Ovary (tissue), 9 donors: ENCODE measurements around the gene NUDT8. TPM values are rescaled to one million over a fixed set of nuclear protein-coding genes. Genes with fewer than 3 reads are reported as not detected.
A peak's percentile ranks its signal among the peaks of the same experiment; 100 is the strongest.

Experiments used
- DNase-seq, 5 donors: peaks; one replicate each; pipeline ENCODE4 v3.0.0-alpha.2; 2019 to 2020
- H3K27ac ChIP-seq, 2 donors: fragments of 200-600 bp; one replicate each; pipeline versions ENCODE4 v1.5.1 to v1.8.0; 2019 to 2022
- H3K27me3 ChIP-seq: fragments of 200-600 bp; one replicate; pipeline ENCODE4 v1.8.0; 2022
- H3K36me3 ChIP-seq: fragments of 200-600 bp; sonication (generic); one replicate; pipeline ENCODE4 v1.5.1; 2019
- H3K4me1 ChIP-seq: one replicate; pipeline ENCODE4 v1.8.1; 2013; ENCODE audit warnings: mild to moderate bottlenecking, moderate library complexity; ENCODE audit not compliant: insufficient read depth
- H3K4me3 ChIP-seq: fragments of 200-600 bp; sonication (generic); one replicate; pipeline ENCODE4 v1.5.1; 2017
- H3K9me3 ChIP-seq, 2 donors: fragments of 200-600 bp in 1 of 2; sonication (generic) in 1 of 2; one replicate each; pipeline versions ENCODE4 v1.5.1 to v1.8.1; 2013 to 2019; ENCODE audit warnings: mild to moderate bottlenecking in 1 of 2, moderate library complexity in 1 of 2
- CTCF ChIP-seq, 3 donors: fragments of 450-650 bp in 2 of 3; fragments of 200-600 bp in 1 of 3; IDR thresholded peaks; one replicate each; pipeline versions ENCODE4 v1.5.1 to v1.8.0; 2016 to 2022; ENCODE audit warnings: antibody characterized with exemption in 3 of 3, mild to moderate bottlenecking in 1 of 3
- EP300 ChIP-seq: sonication (generic); formaldehyde crosslinking; IDR thresholded peaks from one replicate; pipeline ENCODE4 v1.6.1; 2017; ENCODE audit warnings: antibody characterized with exemption
- POLR2A ChIP-seq: fragments of 450-650 bp; IDR thresholded peaks from one replicate; pipeline ENCODE4 v1.6.1; 2017; ENCODE audit warnings: antibody characterized with exemption, mild to moderate bottlenecking, moderate library complexity
- WGBS, 3 donors: extraction: QIAGEN DNeasy Blood & Tissue Kit in 1 of 3; methylation state at CpG; one replicate each; pipeline versions ENCODE4 v1.1.5 to v1.1.7; 2013 to 2017; 5-methylcytosine and 5-hydroxymethylcytosine counted together
- intact Hi-C, 4 donors: fragments of 100-400 bp; cut with DNase I; formaldehyde crosslinking; loops; one replicate each; pipeline versions ENCODE4 v1.11.0 to v1.15.1; 2022 to 2023
- polyA plus RNA-seq, 2 donors: library from polyadenylated mRNA; stranded (reverse); fragments of 200-250 nt in 1 of 2; fragments of 350-450 nt in 1 of 2; fragmentation: Illumina TruSeq in 1 of 2; extraction: RNeasy Lipid Tissue Mini Kit (QIAGEN cat#74804) in 1 of 2; gene quantifications; one replicate each; pipeline ENCODE4 v1.2.3, GENCODE V29; 2013 to 2014
- total RNA-seq, 7 donors: library from RNA; depleted of rRNA in 2 of 7; stranded (reverse); fragments of >200 nt in 2 of 7; fragmentation: NEBNext Ultra II Directional in 3 of 7; extraction: Animal tissue kit (Norgen Biotek cat#: 25700) in 3 of 7; gene quantifications; one replicate each; pipeline versions ENCODE4 v1.1.0 to v1.2.4, GENCODE V29; 2016 to 2023
- donor health status: DM: no; HTN: no; CAD: no; lungs with moderate emphysema.
- donor health status: DM: no; HTN: no; CAD: no.
- donor health status: Bipolar disorder and iron deficiency.
- donor health status: DM: yes; HTN: yes; CAD: no.
- donor health status: DM: no; HTN: no; CAD: no.
- donor health status: DM: yes; HTN: yes; CAD: no.

Gene NUDT8
- total and polyA plus RNA-seq, 9 donors, result 5.0 to 10.5 (median 7.3) TPM; not detected in 1

- intact Hi-C loops, result no loop called here
- no peak for TF ChIP-seq CTCF (IDR thresholded peaks at IDR 0.05)
- TF ChIP-seq POLR2A, result no peak
- no peak for TF ChIP-seq EP300
- whole genome bisulfite sequencing, 3 donors, result 68 to 69% (median 69%) methylated on average over 6 of the region's 6 CpGs
These were observed 7.2 kb upstream of the NUDT8 start for GRCh38 chr11:67636962-67637361.

GRCh38 chr11:67635231-67635521 is 5.4 kb upstream of the NUDT8 start:
- no peaks in the 10 kb centered on the region for H3K9me3 ChIP-seq
- no peak overlapping the region for H3K4me3 ChIP-seq
- H3K27ac ChIP-seq, result no peak overlapping the region
- intact Hi-C loops, result no loop called here
- no peaks in the 10 kb centered on the region for H3K36me3 ChIP-seq
- WGBS, 3 donors, result 66 to 68% (median 66%) methylated on average over 4 of the region's 4 CpGs
- TF ChIP-seq CTCF (IDR thresholded peaks at IDR 0.05) (no peak), EP300 (no peak), POLR2A (no peak)
- peaks cover 3% of the 10 kb centered on the region for H3K4me1 ChIP-seq
- H3K27me3 ChIP-seq, result no peaks in the 10 kb centered on the region
- DNase-seq, result no peak

More at GRCh38 chr11:67636962-67637361, 7.2 kb upstream of the NUDT8 start:
- Histone ChIP-seq H3K27ac (no peak overlapping the region), H3K4me1 (no peaks in the 10 kb centered on the region), H3K9me3 (no peaks in the 10 kb centered on the region), H3K27me3 (no peaks in the 10 kb centered on the region), H3K36me3 (no peaks in the 10 kb centered on the region), H3K4me3 (no peak overlapping the region)
- no peak for DNase-seq

- H3K36me3 ChIP-seq, result no peaks in the 10 kb centered on the region
- DNase-seq, result peak in 2 of 5 donors; percentile 15 to 32
These were observed 4.9 kb upstream of the NUDT8 start for GRCh38 chr11:67634366-67635230.

GRCh38 chr11:67633758-67634365 is 4.1 kb upstream of the NUDT8 start:
- peak in 2 of 5 donors; percentile 14 to 31 for DNase-seq
- Histone ChIP-seq H3K4me3 (no peak overlapping the region), H3K9me3 (no peaks in the 10 kb centered on the region), H3K4me1 (peaks cover 5% of the 10 kb centered on the region), H3K36me3 (no peaks in the 10 kb centered on the region), H3K27ac (no peak overlapping the region), H3K27me3 (no peaks in the 10 kb centered on the region)
- TF ChIP-seq POLR2A, result no peak
- TF ChIP-seq CTCF (IDR thresholded peaks at IDR 0.05), result no peak
- TF ChIP-seq EP300, result no peak
- WGBS, 3 donors, result 80 to 86% (median 83%) methylated on average over 22 of the region's 22 CpGs
- intact Hi-C loops, result no loop called here

More at GRCh38 chr11:67634366-67635230, 4.9 kb upstream of the NUDT8 start:
- intact Hi-C loops, result no loop called here
- whole genome bisulfite sequencing, 3 donors, result 62 to 69% (median 66%) methylated on average over 20 of the region's 20 CpGs
- Histone ChIP-seq H3K27me3 (no peaks in the 10 kb centered on the region), H3K4me3 (no peak overlapping the region), H3K9me3 (no peaks in the 10 kb centered on the region), H3K27ac (no peak overlapping the region), H3K4me1 (peaks cover 3% of the 10 kb centered on the region)
- TF ChIP-seq CTCF (IDR thresholded peaks at IDR 0.05) (no peak), POLR2A (no peak), EP300 (no peak)
